Omental fat pad (tissue), 4 donors: ENCODE results near the gene GASK1A. TPM values are rescaled to one million over a fixed set of nuclear protein-coding genes. Genes with fewer than 3 reads are reported as not detected.

ENCODE experiments used
- ATAC-seq: fragments of 150-250 bp; one replicate; pipeline ENCODE4 v1.9.1; 2016; ENCODE audit warnings: mild to moderate bottlenecking, moderate library complexity; ENCODE audit not compliant: low FRiP score
- DNase-seq: peaks from one replicate; pipeline ENCODE4 v3.0.0-alpha.2; 2019; ENCODE audit warnings: low spot score
- CTCF ChIP-seq, 3 donors: fragments of 450-650 bp; IDR thresholded peaks; one replicate each; pipeline ENCODE4 v1.5.1; 2016 to 2017; ENCODE audit warnings: antibody characterized with exemption in 3 of 3, mild to moderate bottlenecking in 3 of 3, moderate library complexity in 2 of 3
- total RNA-seq, 4 donors: library from RNA; depleted of rRNA; stranded (reverse); fragments of >200 nt; gene quantifications; one replicate each; pipeline ENCODE4 v1.1.0, GENCODE V29; 2016

GASK1A gene
- total RNA-seq, 4 donors from 2014 or later: 4.9 to 39.9 (median 14.8) TPM

- DNase-seq (no peak), ATAC-seq (no peak)
- TF ChIP-seq CTCF (IDR thresholded peaks at IDR 0.05): no peak
Measured at GRCh38 chr3:43034200-43034599, 55.1 kb downstream of the GASK1A start.

GRCh38 chr3:43034911-43035310 lies 55.8 kb downstream of the GASK1A start:
- DNase-seq (no peak), ATAC-seq (no peak)
- no peak for TF ChIP-seq CTCF (IDR thresholded peaks at IDR 0.05)

- DNase-seq (no peak), ATAC-seq (no peak)
- TF ChIP-seq CTCF (IDR thresholded peaks at IDR 0.05): no peak
Measured at GRCh38 chr3:43035801-43036365, 56.8 kb downstream of the GASK1A start.

GRCh38 chr3:43036621-43037423 lies 57.7 kb downstream of the GASK1A start:
- ATAC-seq: no peak
- no peak for TF ChIP-seq CTCF (IDR thresholded peaks at IDR 0.05)
- no peak for DNase-seq

- no peak for DNase-seq
- ATAC-seq: no peak
- no peak for TF ChIP-seq CTCF (IDR thresholded peaks at IDR 0.05)
Measured at GRCh38 chr3:43038010-43038409, 58.9 kb downstream of the GASK1A start.

- DNase-seq: no peak
- no peak for TF ChIP-seq CTCF (IDR thresholded peaks at IDR 0.05)
- no peak for ATAC-seq
Measured at GRCh38 chr3:43041517-43041916, 62.4 kb downstream of the GASK1A start.
